Ascending aorta (tissue), 2 donors: ENCODE measurements around the gene NR2F6. TPM values are rescaled to one million over a fixed set of nuclear protein-coding genes. Genes with fewer than 3 reads are reported as not detected.

Source experiments
- DNase-seq, 2 donors: peaks; one replicate each; pipeline ENCODE4 v3.0.0-alpha.2; 2019; ENCODE audit warnings: low spot score in 2 of 2
- H3K27ac ChIP-seq, 2 donors: fragments of 200-600 bp; sonication (generic); one replicate each; pipeline ENCODE4 v1.5.1; 2016 to 2017; ENCODE audit warnings: mild to moderate bottlenecking in 1 of 2
- H3K27me3 ChIP-seq: fragments of 200-600 bp; sonication (generic); one replicate; pipeline ENCODE4 v1.5.1; 2017
- H3K36me3 ChIP-seq, 2 donors: fragments of 200-600 bp; sonication (generic); one replicate each; pipeline ENCODE4 v1.5.1; 2016
- H3K4me1 ChIP-seq, 2 donors: fragments of 200-600 bp; sonication (generic); one replicate each; pipeline ENCODE4 v1.5.1; 2016 to 2017; ENCODE audit warnings: mild to moderate bottlenecking in 1 of 2
- H3K4me3 ChIP-seq, 2 donors: fragments of 200-600 bp; sonication (generic); one replicate each; pipeline ENCODE4 v1.5.1; 2016 to 2017; ENCODE audit warnings: mild to moderate bottlenecking in 1 of 2
- H3K9me3 ChIP-seq, 2 donors: fragments of 200-600 bp; sonication (generic); one replicate each; pipeline ENCODE4 v1.5.1; 2016
- CTCF ChIP-seq, 3 experiments: fragments of 200-600 bp in 2 of 3; fragments of 450-650 bp in 1 of 3; sonication (generic) in 2 of 3; IDR thresholded peaks; one replicate each; pipeline ENCODE4 v1.5.1; 2016 to 2019; ENCODE audit warnings: antibody characterized with exemption in 3 of 3, mild to moderate bottlenecking in 1 of 3, moderate library complexity in 1 of 3
- intact Hi-C: fragments of 100-400 bp; cut with DNase I; formaldehyde crosslinking; loops from one replicate; pipeline ENCODE4 v1.15.1; 2023
- total RNA-seq: library from RNA; depleted of rRNA; stranded (reverse); fragments of >200 nt; gene quantifications from one replicate; pipeline ENCODE4 v1.1.0, GENCODE V29; 2016

NR2F6 gene
- 181 TPM for total RNA-seq

- Histone ChIP-seq H3K4me1 (peaks cover 3 to 32% of the 10 kb centered on the region in 2 donors), H3K27ac (peak within 1 kb of the TSS; percentile 82 to 85), H3K9me3 (no peaks in the 10 kb centered on the region), H3K4me3 (peak within 1 kb of the TSS; percentile 90 to 97), H3K36me3 (no peaks in the 10 kb centered on the region), H3K27me3 (no peaks in the 10 kb centered on the region)
- no peak for DNase-seq
- intact Hi-C loops, result loop anchor here (1.0 to 5.0 kb wide), 3 partner anchors 19 to 171 kb away; partner anchors contain the start of genes ABHD8, HAUS8, MYO9B and OCEL1
- no peak for TF ChIP-seq CTCF (IDR thresholded peaks at IDR 0.05)
Measured at GRCh38 chr19:17245535-17245984, at the start of gene NR2F6. Gene NR2F6, minus strand, starts transcription at chr19:17245919. Its CDS starts 699 bp downstream, at chr19:17245220.

DNA sequence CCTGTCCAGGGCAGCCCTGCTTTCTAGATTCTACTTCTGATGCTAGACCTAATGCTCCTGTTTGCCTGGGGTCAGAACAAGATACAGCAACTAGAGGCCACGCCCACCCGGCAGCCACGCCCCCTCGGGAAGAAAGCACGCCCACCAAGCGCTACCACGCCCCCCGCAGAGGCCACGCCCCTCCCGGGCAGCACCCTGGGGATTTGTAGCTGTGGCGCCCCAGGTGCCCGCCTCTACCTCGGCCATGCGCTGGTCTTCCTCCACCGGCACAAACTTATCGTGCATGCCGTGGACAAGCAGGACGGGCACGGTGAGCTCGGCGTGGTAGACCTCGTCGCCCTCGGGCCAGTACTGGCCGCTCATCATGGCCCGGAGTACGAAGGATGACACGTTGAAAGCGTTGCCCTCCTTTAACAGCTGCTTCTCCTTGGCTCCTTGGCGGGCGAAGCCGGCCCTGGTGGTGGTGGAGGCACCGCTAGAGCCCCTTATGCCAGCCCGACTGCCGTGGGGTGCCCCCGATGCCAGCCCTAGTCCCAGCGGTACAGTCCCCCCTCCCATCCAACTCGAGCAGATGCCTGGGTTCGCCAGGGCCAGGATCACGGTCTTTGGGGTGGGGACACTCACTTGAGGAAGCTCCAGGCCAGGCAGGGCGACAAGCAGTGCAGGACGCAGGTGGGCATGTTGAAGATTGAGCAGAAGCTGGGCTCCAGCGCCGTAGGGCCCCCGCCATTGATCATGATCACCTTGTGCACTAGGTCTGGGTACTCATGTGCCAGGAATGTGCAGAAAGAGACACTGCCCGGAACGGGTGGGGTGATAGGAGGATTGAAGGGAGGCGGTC is 48.6 kb upstream of the NR2F6 start:
- H3K27me3 ChIP-seq, result no peaks in the 10 kb centered on the region
- DNase-seq, result no peak

GRCh38 chr19:17293605-17294004 is 47.9 kb upstream of the NR2F6 start:
- Histone ChIP-seq H3K4me3 (no peak overlapping the region), H3K27me3 (no peaks in the 10 kb centered on the region), H3K27ac (no peak overlapping the region), H3K9me3 (no peaks in the 10 kb centered on the region), H3K4me1 (peaks cover 3 to 10% of the 10 kb centered on the region in 2 donors), H3K36me3 (peaks cover 0 to 5% of the 10 kb centered on the region in 2 donors)
- intact Hi-C loops, result loop anchor here (2.0 to 5.0 kb wide), 2 partner anchors 97 to 174 kb away; no protein-coding TSS in a partner anchor
- no peak for TF ChIP-seq CTCF (IDR thresholded peaks at IDR 0.05)
- DNase-seq, result no peak

More for the DNA sequence above, 48.6 kb upstream of the NR2F6 start:
- Histone ChIP-seq H3K9me3 (no peaks in the 10 kb centered on the region), H3K4me1 (peaks cover 3 to 10% of the 10 kb centered on the region in 2 donors), H3K4me3 (no peak overlapping the region), H3K27ac (no peak overlapping the region), H3K36me3 (peaks cover 5% of the 10 kb centered on the region in 2 donors)
- no peak for TF ChIP-seq CTCF (IDR thresholded peaks at IDR 0.05)
- intact Hi-C loops, result loop anchor here (5.0 kb wide), 1 partner anchor 173 kb away; no protein-coding TSS in a partner anchor

DNA sequence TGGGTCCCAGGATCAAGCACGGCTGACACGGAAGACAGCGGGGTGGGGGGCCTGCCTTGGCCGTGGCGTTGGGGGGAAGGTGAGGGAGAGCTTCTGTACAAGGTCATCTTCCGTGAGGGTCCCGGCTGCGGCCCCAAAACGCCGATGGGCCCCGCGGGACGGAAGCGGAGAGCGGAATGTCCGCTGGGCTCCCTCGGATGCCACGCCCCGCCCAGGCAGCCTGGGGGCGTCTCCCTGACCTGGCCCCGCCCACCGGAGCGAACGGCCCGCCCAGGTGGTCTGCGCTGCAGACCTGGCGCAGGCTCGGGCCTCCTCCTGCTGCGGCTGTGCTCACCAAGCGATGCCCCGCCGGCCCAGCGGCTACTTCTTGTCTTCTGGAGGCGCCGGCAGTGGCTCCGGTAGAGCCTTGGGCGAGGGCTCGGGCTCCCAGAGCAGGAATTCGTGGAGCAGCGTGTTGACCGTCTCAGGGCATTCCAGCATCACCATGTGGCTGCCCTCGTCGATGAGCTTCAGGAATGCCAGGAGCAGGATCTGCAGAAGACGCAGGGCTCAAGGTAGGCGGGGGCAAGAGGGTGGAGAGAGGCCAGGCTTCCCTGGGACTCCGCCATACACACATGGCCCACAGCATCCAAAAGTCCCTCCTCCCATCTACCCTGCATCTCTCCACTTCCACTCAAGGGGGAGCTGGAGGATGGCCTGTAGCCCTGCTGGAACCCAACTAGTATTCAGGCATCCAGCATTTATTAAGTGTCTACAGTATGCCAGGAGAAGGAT is 46.8 kb upstream of the NR2F6 start:
- H3K27me3 ChIP-seq, result no peaks in the 10 kb centered on the region
- peak; percentile 41 to 86 for DNase-seq
- peak overlapping the region; percentile 50 to 66 for H3K4me3 ChIP-seq
- TF ChIP-seq CTCF (IDR thresholded peaks at IDR 0.05), result peak; percentile 71 to 83 (median 82)
- H3K36me3 ChIP-seq, result no peaks in the 10 kb centered on the region
- H3K27ac ChIP-seq, result peak overlapping the region; percentile 69 to 73
- peaks cover 3 to 10% of the 10 kb centered on the region in 2 donors for H3K4me1 ChIP-seq
- no peaks in the 10 kb centered on the region for H3K9me3 ChIP-seq
- intact Hi-C loops, result loop anchor here (1.0 to 5.0 kb wide), 3 partner anchors 13 to 175 kb away; partner anchors contain the start of gene MRPL34

- no peak for TF ChIP-seq CTCF (IDR thresholded peaks at IDR 0.05)
- peaks cover 3 to 10% of the 10 kb centered on the region in 2 donors for H3K4me1 ChIP-seq
- H3K36me3 ChIP-seq, result no peaks in the 10 kb centered on the region
- H3K9me3 ChIP-seq, result no peaks in the 10 kb centered on the region
- intact Hi-C loops, result no loop called here
- no peak for DNase-seq
- H3K4me3 ChIP-seq, result no peak overlapping the region
- no peaks in the 10 kb centered on the region for H3K27me3 ChIP-seq
- no peak overlapping the region for H3K27ac ChIP-seq
Measured at GRCh38 chr19:17289489-17289888, 43.8 kb upstream of the NR2F6 start.
